ENCODE data around the gene CADM2. TPM values are rescaled to one million over a fixed set of nuclear protein-coding genes. Genes with fewer than 3 reads are reported as not detected.

Gene CADM2
- total RNA-seq, 6 donors from 2014 or later = under 0.01 to 4.6 (median 1.2) TPM

DNA sequence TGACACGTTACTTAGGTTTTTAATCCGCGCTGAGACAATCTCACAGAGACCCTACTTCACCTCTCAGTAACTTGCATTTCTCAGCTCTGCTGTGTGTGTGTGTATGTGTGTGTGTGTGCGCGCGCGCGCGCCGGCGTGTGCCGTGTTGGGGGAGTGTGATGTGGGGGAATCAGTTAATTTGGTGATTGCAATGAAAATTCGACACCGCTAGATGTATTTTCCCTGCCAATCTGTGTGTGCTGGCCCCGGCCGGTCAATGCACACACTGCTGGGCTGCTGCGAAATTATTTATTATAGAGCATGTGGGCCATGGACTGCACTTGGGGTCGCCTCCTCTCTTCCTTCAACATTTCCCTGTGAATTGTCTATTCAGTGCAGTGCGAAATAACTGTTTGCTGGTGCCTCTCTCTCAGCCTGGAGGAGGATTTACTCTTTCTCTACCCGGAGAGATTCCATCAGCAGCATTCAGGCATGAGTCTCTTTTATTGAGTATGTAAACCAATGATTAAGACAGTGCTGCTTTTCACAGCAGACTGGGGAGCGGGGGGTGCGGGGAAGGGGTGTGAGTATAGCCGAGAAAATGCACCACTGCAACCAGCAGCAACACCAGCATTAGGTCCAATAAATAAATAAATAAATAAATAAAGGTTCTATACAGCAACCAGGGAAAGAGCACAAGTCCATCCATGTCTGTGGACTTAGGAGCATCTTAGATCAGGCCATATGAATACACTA, 2.9 kb downstream of the CADM2 start:
- DNase-seq (peak in 1 of 2 donors; percentile 83), ATAC-seq (ENCODE audit: low FRiP score in 2 of 2) (no peak)
- H3K27me3 ChIP-seq = peaks cover 0 to 17% (median 8%) of the 10 kb centered on the region in 4 donors
- no peak overlapping the region for H3K27ac ChIP-seq
- no peaks in the 10 kb centered on the region for H3K9me3 ChIP-seq
- no peaks in the 10 kb centered on the region for H3K36me3 ChIP-seq
- H3K4me1 ChIP-seq = peaks cover 10 to 19% (median 15%) of the 10 kb centered on the region in 4 donors
- no peak for TF ChIP-seq POLR2A (IDR thresholded peaks at IDR 0.05)
- TF ChIP-seq, protein P1, sequence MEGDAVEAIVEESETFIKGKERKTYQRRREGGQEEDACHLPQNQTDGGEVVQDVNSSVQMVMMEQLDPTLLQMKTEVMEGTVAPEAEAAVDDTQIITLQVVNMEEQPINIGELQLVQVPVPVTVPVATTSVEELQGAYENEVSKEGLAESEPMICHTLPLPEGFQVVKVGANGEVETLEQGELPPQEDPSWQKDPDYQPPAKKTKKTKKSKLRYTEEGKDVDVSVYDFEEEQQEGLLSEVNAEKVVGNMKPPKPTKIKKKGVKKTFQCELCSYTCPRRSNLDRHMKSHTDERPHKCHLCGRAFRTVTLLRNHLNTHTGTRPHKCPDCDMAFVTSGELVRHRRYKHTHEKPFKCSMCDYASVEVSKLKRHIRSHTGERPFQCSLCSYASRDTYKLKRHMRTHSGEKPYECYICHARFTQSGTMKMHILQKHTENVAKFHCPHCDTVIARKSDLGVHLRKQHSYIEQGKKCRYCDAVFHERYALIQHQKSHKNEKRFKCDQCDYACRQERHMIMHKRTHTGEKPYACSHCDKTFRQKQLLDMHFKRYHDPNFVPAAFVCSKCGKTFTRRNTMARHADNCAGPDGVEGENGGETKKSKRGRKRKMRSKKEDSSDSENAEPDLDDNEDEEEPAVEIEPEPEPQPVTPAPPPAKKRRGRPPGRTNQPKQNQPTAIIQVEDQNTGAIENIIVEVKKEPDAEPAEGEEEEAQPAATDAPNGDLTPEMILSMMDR (IDR thresholded peaks at IDR 0.05) = no peak
- TF ChIP-seq EP300 (IDR thresholded peaks at IDR 0.05) = no peak
- no peak for TF ChIP-seq POLR2AphosphoS5 (IDR thresholded peaks at IDR 0.05)
- WGBS, 2 donors = 14 to 18% methylated on average over 23 of the region's 23 CpGs
- no peak overlapping the region for H3K4me3 ChIP-seq

DNA sequence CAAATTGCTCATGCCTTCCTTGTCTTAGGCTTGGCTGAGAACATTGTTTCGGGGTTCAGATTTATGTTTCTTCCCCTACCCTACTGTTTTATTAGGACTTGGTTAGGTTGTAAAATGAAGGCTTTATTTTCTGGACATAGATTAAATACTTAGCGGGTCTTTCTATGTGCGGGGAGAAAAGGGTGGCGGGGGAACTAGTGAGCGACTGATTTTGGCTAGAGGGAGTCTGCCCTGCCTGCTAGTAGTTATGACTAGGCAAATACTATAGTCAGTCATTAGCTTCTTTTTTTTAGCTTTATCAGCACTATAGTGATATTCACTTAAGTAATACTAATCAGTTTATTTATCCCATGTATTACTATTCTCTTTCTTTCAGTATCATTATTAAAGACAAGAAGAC, 3.6 kb downstream of the CADM2 start:
- ATAC-seq (ENCODE audit: low FRiP score in 2 of 2) = no peak
- H3K4me3 ChIP-seq = no peak overlapping the region
- 90 to 91% methylated on average over 5 of the region's 5 CpGs for WGBS, 2 donors

GRCh38 chr3:84963137-84963536, 4.3 kb downstream of the CADM2 start:
- Histone ChIP-seq H3K9me3 (no peaks in the 10 kb centered on the region), H3K27me3 (peaks cover 0 to 17% (median 8%) of the 10 kb centered on the region in 4 donors), H3K36me3 (no peaks in the 10 kb centered on the region), H3K27ac (no peak overlapping the region), H3K4me3 (no peak overlapping the region), H3K4me1 (peaks cover 10 to 19% (median 15%) of the 10 kb centered on the region in 4 donors)
- no peak for ATAC-seq (ENCODE audit: low FRiP score in 2 of 2)
- 88 to 91% methylated on average over 2 of the region's 2 CpGs for WGBS, 2 donors
- TF ChIP-seq POLR2AphosphoS5 (IDR thresholded peaks at IDR 0.05) (no peak), POLR2A (IDR thresholded peaks at IDR 0.05) (no peak), EP300 (IDR thresholded peaks at IDR 0.05) (no peak)
- TF ChIP-seq, protein P1 (IDR thresholded peaks at IDR 0.05) = no peak
- DNase-seq = no peak

More for the DNA sequence above, 3.6 kb downstream of the CADM2 start:
- peaks cover 0 to 17% (median 8%) of the 10 kb centered on the region in 4 donors for H3K27me3 ChIP-seq
- H3K4me1 ChIP-seq = peaks cover 10 to 19% (median 15%) of the 10 kb centered on the region in 4 donors
- no peak for DNase-seq
- H3K36me3 ChIP-seq = no peaks in the 10 kb centered on the region
- H3K9me3 ChIP-seq = no peaks in the 10 kb centered on the region
- TF ChIP-seq, protein P1 (IDR thresholded peaks at IDR 0.05) = no peak
- TF ChIP-seq POLR2A (IDR thresholded peaks at IDR 0.05) = no peak
- no peak for TF ChIP-seq POLR2AphosphoS5 (IDR thresholded peaks at IDR 0.05)
- TF ChIP-seq EP300 (IDR thresholded peaks at IDR 0.05) = no peak
- no peak overlapping the region for H3K27ac ChIP-seq

DNA sequence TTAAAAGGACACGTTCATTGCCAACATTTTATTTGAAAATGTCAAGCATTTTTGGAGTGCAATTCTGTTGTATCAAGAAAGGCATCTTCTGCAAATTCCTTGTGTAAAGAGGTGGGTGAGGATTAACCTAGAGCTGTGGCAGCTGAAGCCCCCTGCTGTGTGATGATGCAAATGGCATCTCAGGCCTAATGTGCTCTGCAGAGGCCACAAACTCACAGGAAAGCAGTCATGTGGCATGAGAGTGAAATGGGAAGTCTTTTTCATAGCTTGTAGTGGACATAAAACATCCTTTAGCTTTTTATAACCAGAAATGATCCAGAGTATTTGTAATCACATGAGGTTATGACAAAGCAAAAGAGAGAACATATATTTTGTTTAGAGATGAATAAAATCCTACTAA, 6.4 kb downstream of the CADM2 start:
- Histone ChIP-seq H3K27me3 (peaks cover 0 to 8% (median 4%) of the 10 kb centered on the region in 4 donors), H3K4me3 (no peak overlapping the region), H3K27ac (no peak overlapping the region), H3K36me3 (no peaks in the 10 kb centered on the region), H3K9me3 (no peaks in the 10 kb centered on the region), H3K4me1 (peaks cover 0 to 1% (median under 1%) of the 10 kb centered on the region in 4 donors)
- no peak for ATAC-seq (ENCODE audit: low FRiP score in 2 of 2)
- DNase-seq = no peak
- TF ChIP-seq POLR2AphosphoS5 (IDR thresholded peaks at IDR 0.05) (no peak), POLR2A (IDR thresholded peaks at IDR 0.05) (no peak), EP300 (IDR thresholded peaks at IDR 0.05) (no peak)
- TF ChIP-seq, protein P1 (IDR thresholded peaks at IDR 0.05) = no peak
- WGBS, 2 donors = 32 to 34% methylated on average over 1 of the region's 1 CpG

Data from upper lobe of left lung (tissue), 6 donors.